NCI-H1105 treated with DMSO at 0.1 percent for 48 hours (cell line): ENCODE results near the gene RSPH9.

Experiments used
- DNase-seq: peaks from one replicate; lab custom pipeline; 2025; lab: John Stamatoyannopoulos, UW

RSPH9 gene

DNA sequence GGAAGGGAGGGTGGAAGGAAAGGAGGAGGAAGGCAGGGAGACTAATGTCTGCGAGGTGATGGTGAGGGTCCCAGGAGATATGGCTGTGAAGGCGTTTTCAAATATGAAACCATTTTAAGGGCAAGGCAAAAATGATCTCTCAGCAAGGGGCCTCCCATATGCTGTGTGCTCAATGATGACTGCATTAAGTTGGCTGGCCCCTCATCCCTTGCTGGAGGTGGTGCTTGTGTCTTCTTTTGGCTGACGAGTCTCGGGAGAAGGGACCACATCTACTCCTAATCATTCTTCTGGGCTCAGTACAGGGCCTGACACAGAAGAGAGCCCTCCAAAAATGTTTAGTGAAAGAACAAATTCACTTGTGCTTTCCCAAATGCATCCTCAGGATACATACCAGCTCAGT, 65.7 kb downstream of the RSPH9 start:
- no peak for DNase-seq

DNA sequence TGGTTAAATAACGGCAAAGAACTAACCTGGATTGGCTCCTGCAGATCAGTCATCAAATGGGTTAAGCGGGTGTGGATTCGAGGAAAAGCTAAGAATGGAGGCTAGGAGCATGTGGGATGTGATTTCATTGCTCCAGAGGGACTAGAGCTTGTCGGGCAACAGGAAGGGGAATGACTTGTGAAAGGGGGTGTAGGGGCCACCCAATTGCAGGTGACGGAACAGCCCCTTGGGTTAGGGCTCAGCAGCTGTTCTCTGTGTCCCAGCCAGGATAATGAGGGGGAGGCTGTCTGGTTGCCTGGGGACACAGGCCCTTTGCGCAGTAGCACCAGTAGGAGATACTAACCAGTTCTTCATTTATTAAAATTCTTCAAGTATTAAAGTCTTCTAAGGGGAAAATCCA, 67.7 kb downstream of the RSPH9 start:
- DNase-seq = no peak

DNA sequence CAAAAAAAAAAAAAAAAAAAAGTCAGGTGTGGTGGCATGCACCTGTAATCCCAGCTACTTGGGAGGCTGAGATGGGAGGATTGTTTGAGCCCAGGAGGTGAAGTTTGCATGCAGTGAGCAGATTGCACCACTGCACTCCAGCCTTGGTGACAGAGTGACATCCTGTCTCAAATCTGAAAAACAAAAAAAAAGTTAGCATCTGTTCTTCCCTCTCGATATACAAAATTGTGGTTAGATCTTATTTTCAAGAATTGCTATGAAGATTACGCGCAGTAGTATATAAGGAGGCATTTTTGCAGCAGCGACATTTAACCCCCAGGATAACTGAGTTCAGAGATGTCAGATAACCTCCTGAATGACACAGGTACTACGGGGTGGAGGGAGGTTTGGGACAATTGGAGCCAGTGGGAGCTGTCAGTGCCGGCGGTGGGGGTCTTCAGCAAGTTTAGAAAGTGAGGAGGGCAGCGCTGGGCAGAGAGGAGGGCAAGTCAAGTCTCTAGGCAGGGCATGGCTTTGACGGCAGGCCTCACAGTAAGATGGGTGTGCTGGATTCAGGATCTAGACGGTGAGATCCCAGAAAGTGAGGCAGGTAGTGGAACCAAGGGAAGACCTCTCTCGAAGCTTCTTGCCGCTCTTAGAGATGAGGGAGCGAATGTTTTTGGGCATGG, 68.9 kb downstream of the RSPH9 start:
- no peak for DNase-seq

DNA sequence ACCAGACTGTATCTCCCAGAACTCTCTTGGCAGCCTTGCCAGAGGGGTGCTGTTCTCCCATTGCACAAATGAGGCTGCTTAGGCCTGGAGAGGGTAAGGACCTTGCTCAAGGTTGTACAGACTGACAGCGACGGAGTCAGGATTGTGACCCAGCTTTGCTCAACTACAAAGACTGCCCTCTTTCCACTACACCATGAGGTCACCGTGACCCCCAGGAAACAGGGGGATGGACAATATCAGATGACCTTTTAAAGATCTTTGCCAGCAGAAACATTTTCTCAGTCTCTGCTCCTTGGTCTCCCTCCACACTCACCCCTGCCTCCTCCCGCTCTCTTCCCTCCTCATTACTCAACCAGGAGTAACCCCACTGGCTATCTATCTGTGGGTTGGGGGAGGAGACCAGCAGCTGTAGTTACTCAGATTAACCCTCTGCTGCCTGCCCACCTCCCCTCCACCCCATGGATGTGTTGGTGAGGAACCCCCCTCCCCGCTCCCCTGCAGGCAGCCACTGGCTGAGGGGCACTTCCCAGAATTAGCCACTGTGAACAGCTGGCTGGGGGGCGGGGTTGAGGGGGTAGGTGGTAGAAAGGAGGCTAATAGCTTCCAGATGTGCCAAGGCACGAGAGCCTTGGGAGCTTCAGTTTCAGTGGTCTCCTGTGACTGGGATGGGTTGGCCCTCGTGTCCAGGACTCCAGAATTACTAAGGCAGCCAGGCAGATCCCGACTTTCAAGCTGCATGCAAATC, 69.6 kb downstream of the RSPH9 start:
- no peak for DNase-seq

DNA sequence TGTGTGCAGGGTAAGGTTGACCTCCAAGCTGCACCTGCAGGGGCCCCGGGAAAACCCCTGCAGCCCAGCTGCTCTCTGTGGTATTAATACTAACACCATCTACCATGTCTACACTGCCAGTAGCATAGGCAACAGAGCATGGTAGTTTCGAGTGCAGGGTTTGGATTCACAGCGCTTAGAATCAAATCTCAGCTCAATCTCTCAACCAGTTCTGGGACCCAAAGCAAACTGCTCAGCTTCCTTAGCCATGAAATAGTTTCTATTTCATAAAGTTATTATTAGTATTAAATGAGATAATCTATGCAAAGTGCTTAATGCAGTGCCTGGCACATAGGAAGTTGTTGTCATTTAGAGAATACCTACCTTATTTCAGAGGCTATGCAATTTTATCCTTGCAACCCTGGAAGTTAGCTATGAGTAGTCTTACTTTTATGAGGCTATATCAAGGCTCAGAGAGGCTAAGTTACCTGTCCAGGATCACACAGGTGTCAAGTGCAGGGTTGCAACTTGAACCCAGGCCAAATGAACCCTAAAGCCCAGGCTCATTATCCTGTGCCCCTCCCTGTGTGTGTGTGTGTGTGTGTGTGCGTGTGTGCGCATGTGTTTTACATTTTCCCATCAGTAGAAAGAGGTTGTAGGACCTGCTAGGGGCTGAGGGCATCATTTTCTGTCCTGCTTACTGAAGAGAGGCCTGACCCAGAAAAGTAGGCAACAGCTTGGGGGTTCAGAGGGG, 70.4 kb downstream of the RSPH9 start:
- DNase-seq = no peak

DNA sequence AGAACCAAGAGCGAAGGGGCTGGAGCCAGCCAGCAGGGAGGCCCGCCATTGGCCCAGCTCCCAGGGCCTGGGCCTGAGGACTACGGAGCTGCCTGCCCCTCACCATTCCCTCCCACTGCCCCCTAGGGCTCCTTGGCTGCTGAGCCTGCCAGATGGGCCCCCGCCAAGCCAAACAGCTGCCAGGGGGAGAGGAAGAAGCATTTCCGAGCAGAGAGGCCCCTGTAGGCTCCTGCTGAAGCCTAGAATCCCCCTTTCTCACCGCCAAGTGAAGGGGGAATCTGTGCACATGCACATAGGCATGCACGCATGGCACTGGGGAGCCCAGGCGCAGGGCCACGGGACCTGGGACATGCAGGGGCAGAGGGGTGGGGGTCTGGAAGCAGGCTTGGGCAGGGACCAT, 71.3 kb downstream of the RSPH9 start:
- no peak for DNase-seq

DNA sequence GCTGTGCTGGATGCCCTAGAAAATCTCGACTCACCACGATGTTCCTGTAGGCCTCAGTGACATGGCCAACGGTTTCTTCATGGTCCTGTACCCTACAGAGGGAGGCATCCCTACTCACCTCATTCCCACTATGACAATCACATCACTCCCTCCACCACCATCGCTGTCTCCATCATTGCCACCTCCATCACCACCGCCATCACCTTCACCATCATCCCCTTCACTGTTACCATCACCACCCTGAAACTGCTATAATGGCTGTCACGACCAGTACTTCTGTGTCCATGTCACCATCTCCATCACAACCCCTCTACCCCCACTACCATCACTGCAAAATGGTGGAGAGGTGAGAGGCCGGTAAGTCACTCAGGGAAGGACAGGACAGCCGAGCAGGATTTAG, 72.6 kb downstream of the RSPH9 start:
- no peak for DNase-seq

DNA sequence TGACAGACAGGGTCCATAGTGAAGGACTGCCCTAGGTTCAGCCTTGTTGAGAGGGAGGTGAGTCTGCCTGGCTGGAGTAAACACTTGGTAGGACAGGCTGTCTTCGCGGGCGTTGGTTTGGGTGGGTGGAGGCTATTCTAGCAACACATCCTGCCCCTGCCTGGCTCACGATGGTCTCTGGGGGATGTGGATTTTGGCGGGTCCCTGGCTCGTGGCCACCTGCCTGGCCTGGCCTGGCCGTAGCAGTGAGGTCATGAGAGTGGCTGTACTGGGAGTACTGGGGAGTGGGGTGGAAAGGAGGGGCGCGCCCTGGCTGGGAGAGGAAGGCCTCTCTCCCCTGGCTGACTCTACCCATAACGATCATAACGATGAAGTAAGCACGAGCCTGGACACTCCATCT, 73.0 kb downstream of the RSPH9 start:
- no peak for DNase-seq

DNA sequence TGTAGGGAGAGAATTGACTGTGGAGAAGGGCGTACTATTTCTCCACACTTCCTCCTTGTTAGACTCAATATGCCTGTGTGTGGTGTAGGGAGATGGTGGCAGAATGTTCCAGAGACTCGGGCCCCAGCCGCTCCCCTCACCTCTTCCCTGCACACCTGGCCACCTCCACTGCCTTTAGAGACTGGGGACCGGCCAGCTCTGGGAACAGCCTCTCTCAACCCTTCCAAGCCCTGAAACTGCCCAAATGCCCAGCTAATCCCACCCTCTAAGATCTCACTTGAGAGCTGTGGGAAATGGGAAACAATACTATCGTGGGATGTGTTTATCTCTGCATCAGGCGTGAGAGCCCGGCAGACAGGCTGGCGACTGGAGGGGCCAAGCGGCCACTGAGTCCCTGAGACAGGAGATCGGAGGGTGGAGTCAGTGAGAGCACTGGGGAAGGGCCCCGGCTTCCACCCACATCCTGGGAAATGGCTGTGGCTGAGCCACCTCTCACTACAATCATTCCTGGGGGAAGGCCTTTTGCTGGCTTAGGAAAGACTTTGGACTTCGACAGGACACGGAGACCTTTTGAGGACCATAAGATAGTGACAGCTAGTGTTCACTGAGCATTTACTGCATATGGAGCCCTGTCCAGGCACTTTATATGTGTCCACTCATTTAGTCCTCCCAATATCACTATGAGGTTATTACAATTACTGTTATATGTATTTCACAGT, 73.7 kb downstream of the RSPH9 start:
- DNase-seq = no peak

DNA sequence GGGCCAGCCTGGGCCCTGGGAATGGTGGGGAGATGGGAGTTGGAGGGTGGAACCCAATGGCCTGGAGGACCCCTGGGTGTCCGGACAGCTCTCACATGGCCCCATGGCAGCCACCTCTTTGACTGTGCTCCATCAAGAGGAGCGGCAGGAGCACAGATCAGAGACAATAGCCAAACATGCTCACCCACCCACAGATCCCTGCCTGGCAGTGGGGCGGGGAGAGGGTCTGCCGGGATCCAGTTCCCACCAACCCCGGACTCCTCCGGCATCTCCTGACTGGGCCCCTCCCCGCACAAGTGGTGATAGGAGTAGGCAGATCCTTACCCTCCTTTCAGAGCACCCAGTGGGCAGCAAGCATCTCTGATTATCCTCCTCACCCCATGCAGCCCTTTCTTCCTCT, 74.7 kb downstream of the RSPH9 start:
- DNase-seq = no peak

DNA sequence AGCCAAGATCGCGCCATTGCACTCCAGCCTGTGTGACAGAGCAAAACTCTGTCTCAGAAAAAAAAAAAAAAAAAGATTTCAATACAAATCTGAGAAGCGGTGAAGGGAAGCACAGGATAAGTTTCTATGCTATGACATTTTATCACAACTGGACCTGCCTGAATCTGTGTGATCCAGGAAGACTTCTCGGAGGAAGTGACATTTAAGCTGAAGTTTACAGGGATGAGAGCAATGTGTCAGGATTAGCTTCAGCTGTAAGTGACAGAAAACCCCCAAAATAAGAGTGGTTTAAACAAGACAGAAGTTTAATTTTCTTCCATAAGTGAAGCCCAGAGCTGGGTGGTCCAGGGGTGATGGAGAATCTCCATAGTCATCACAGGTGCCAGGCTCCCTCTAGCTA, 76.2 kb downstream of the RSPH9 start:
- DNase-seq = no peak
